H1 (cell line): ENCODE results near the gene MACIR. TPM values are rescaled to one million over a fixed set of nuclear protein-coding genes. Genes with fewer than 3 reads are reported as not detected.

Source experiments
- ATF2 ChIP-seq: IDR thresholded peaks from 2 replicates; pipeline ENCODE4 v1.6.1; 2012; ENCODE audit warnings: low read length, inconsistent platforms
- BACH1 ChIP-seq: IDR thresholded peaks from 2 replicates; pipeline ENCODE4 v1.6.1; 2012; ENCODE audit warnings: low read length, improper control_type of control experiment
- CBX8 ChIP-seq: fragments of 300-800, 300-1000 bp; sonication (generic); IDR thresholded peaks from 2 replicates; pipeline ENCODE4 v1.7.1; 2016; ENCODE audit warnings: low read depth, low read length, borderline replicate concordance
- CHD2 ChIP-seq: IDR thresholded peaks from 2 replicates; pipeline ENCODE4 v1.6.1; 2012; ENCODE audit warnings: low read length, improper control_type of control experiment
- CHD7 ChIP-seq: fragments of 300-600 bp; sonication (generic); IDR thresholded peaks from 2 replicates; pipeline ENCODE4 v1.7.1; 2012; ENCODE audit warnings: low read length, moderate library complexity, mild to moderate bottlenecking, inconsistent platforms; ENCODE audit not compliant: insufficient replicate concordance
- CREB1 ChIP-seq: IDR thresholded peaks from 2 replicates; pipeline ENCODE4 v1.6.1; 2012; ENCODE audit warnings: inconsistent platforms
- KDM1A ChIP-seq: fragments of 200-600, 300-600 bp; sonication (generic); IDR thresholded peaks from 2 replicates; pipeline ENCODE4 v1.7.1; 2016; ENCODE audit warnings: mild to moderate bottlenecking, low read length, borderline replicate concordance
- POU5F1 ChIP-seq: IDR thresholded peaks from 2 replicates; pipeline ENCODE4 v1.6.1; 2011; ENCODE audit warnings: low read depth, mild to moderate bottlenecking, low read length, moderate library complexity
- TAF1 ChIP-seq: IDR thresholded peaks from 2 replicates; pipeline ENCODE4 v1.6.1; 2011; ENCODE audit warnings: mild to moderate bottlenecking, low read depth, low read length
- polyA plus RNA-seq, 7 experiments: library from polyadenylated mRNA; depleted of rRNA in 3 of 7; stranded (reverse) in 5 of 7; unstranded in 2 of 7; fragments of >200 nt in 5 of 7; fragments of 200-250 nt in 2 of 7; gene quantifications; 1 replicate in 5 of 7; 2 replicates in 1 of 7; 4 replicates in 1 of 7; pipeline versions ENCODE4 v1.2.1 to v1.2.3, GENCODE V29; 2011 to 2013; ENCODE audit warnings: missing spikeins in 2 of 7, mixed read lengths in 2 of 7
- total RNA-seq: library from RNA; stranded (reverse); fragmentation: NEBNext Ultra II Directional; extraction: Animal tissue kit (Norgen Biotek cat#: 25700); gene quantifications from 2 replicates; pipeline ENCODE4 v1.2.1, GENCODE V29; 2021

Gene MACIR
- total and polyA plus RNA-seq, 2 of the 8 experiments (the other 6 are each of a cell fraction or from before 2014, with no cell fraction given), result 8.0 to 19.2 TPM

GRCh38 chr5:103259705-103260355, 1.3 kb downstream of the MACIR start (continued):
- TF ChIP-seq CHD7 (no peak), ATF2 (no peak), KDM1A (no peak), CREB1 (no peak), POU5F1 (no peak), TAF1 (no peak), CBX8 (no peak), BACH1 (0 out of 2 replicates have a peak, but pooled peaks have one; percentile 15), CHD2 (no peak)
